Stimulated activated CD4-positive, alpha-beta T cell treated with anti-CD3 and anti-CD28 coated beads, Interleukin-15, amount 100 ng/mL, for 48 hours (primary cell): ENCODE data around the gene AXIN1.

Source experiments
- DNase-seq, 2 donors: peaks; one replicate each; pipeline ENCODE4 v3.0.0-alpha.2; 2020; ENCODE audit warnings: low read depth in 2 of 2

Gene AXIN1

DNA sequence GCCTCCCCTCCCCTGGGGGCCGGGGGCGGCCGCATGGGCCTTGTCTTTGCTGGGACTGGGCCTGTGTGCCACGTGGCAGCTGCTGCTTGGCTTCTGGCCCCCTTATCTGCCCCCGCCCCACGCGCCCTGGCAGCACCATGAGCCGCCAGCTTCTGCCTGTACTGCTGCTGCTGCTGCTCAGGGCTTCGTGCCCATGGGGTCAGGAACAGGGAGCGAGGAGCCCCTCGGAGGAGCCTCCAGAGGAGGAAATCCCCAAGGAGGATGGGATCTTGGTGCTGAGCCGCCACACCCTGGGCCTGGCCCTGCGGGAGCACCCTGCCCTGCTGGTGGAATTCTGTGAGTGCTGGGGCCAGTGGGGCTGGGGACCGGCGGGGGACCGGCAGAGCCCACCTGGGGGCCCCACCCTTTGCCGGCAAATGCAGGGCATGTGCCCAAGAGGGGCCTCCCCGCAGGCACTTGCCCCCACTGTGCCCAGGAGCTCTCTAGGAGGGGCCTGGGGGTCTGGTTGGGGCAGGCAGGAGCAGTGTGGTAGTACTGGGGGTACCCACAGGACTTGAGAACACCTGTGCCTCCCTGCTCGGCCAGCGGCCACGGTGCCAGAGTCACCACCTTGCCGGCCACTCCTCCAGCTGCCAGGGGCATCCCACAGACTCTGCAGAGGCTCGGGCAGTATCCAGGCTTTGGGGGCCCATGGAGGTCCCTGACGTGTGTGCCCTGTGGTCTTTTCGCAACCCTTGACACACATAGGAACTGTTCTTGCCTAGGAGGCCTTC lies 69.3 kb downstream of the AXIN1 start, which contains the start of gene PDIA2:
Gene PDIA2 (plus strand): TSS at position 132 of the 773 bp plus-strand sequence. CDS start 6 bp downstream, at position 138.
- no peak for DNase-seq

DNA sequence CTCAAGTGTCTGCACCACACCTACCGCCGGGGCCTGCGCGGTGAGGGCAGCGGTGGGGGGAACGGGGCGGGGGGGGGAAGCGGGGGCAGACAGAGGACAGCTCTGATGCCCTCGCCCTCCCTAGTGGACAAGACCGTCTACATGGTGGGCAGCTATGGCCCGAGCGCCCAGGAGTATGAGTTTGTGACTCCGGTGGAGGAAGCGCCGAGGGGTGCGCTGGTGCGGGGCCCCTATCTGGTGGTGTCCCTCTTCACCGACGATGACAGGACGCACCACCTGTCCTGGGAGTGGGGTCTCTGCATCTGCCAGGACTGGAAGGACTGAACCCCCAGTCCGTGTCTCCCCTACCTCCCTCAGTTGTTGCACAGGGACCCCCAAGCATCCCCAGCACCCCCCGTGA lies 70.0 kb downstream of the AXIN1 start:
- DNase-seq: no peak

DNA sequence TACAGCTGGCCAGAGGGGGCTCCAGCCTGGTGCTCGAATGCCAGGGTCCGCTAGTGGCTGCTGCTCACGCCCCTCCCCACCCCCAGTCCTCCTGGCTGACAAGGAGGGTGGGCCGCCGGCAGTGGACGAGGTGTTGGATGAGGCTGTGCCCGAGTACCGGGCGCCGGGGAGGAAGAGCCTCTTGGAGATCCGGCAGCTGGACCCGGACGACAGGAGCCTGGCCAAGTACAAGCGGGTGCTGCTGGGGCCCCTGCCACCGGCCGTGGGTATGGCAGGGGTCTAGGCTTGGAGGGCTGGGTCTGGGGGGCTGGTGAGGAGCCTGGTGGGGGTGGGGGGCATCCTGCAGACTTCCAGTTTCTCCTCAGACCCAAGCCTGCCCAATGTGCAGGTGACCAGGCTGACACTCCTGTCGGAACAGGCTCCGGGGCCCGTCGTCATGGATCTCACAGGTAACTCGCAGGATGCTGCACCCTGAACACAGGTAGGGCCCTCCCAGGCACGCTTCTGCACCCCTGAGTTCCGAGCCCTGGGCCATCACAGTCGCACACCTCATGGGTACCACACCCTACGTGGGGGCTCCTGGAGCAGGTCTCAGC lies 70.8 kb downstream of the AXIN1 start:
- DNase-seq: no peak

DNA sequence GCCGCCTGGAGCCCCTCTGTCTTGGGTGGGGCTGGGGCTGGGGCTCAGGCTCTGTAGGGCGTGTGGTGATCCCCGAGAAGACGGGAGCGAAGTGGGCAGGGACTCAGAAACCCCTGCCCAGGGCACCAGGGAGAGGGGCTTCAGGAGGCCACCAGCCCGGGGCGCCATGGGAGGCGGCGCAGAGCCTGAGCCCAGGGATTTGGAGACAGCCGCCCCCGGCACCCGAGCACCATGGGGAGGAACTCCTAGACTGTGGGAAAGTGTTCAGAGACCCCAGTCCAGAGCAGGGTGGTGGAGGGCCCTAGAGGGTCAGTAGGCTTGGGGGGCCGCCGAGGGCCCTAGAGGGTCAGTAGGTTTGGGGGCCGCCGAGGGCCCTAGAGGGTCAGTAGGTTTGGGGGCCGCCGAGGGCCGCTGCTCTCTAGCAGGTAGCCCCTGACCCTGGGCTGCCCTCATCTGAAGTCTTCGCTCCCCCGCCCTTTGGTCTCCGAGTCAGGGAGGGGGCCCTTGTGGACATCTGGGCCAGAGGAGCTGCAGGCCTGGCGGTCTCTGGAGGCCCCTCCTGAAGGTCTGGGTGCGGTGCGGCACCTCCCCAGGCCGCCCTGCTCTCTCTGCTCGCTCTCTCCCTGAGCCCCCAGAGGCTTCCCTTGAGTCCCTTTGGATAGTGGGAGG lies 71.4 kb downstream of the AXIN1 start:
- no peak for DNase-seq

DNA sequence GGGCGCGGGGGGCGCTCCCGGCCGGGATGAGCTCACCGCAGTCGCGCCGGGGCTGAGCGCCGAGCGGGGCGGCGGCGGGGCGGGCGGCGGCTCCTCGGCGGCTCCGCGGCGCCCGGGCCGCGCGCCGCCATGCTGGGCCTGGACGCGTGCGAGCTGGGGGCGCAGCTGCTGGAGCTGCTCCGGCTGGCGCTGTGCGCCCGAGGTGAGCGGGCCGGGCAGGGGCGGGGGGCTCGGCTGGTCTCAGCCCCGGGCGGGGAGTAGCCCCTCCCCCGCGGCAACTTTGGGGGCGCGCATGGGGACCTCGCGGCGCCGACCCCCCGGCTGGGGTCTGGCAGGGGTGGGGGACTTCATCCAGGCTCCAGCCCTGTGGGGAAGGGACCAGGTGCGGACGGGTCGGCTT lies 72.0 kb downstream of the AXIN1 start, which contains the start of gene ARHGDIG:
Gene ARHGDIG (plus strand): TSS at position 40 of the 400 bp plus-strand sequence. CDS start 90 bp downstream, at position 130.
- DNase-seq: no peak

DNA sequence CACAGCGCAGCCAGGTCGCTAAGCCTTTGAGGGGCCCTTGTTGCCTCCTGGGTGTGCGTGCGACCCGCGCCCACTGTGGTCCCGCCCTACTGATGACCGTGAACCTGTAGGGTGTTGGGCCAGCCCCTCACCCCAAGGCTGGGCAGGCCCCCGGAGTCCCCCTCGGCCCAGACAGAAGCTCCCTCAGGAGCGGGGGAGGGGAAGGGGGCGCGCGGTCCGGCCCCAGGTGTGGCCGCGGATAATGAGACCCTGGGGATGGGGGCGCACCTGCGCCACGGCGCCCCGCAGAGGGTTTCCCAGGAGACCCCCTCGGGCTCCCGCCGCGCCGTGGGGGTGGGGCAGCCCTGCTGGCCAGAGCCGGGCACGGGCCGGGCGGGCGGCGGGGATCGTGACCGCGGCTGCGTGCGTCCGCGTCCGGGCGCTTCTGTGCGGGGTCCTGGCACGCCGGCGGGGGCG lies 72.5 kb downstream of the AXIN1 start:
- DNase-seq: no peak

DNA sequence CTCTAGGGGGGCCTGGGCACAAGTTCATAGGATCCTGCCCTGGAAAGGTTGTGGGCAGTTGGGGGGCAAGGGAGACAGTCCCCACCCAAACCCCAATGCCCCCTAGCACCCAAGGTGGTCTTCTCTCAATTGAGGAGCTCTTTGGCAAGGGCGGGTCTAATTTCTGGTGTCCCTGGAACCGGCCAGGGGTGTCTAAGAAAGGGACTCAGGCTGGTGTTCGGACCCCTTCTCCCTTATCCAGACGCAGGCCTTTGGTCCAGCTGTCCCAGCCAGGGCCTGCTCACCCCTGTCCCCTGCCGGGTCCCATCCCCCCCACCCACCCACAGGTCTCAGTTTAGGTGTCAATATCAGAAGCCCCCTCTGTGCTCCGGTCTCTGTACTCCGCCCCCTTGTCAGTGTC lies 73.0 kb downstream of the AXIN1 start:
- no peak for DNase-seq

DNA sequence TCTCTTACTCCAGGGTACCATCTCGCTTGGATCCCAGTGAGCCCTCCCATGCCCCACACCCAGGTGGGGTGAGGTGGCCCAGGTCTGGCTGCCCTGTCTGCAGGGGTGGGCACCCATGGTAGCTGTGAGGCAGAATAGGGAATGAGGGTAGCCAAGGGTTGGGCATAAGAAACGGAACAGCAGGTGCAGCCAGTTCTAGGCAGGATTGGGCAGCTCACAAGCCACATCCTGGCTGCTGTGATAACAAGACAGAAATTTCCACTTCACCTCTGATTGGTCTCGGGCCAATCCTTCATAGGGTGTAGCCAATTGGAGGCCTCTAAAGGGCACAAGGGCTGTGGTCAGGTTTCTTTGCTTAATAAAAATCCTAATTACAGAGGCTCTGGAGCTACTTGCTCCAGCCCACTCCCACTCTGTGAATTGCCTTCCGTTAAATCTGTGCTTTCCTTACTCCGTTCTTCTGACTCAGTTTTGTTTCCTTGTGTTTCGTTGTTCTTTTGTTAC lies 73.6 kb downstream of the AXIN1 start:
- no peak for DNase-seq

DNA sequence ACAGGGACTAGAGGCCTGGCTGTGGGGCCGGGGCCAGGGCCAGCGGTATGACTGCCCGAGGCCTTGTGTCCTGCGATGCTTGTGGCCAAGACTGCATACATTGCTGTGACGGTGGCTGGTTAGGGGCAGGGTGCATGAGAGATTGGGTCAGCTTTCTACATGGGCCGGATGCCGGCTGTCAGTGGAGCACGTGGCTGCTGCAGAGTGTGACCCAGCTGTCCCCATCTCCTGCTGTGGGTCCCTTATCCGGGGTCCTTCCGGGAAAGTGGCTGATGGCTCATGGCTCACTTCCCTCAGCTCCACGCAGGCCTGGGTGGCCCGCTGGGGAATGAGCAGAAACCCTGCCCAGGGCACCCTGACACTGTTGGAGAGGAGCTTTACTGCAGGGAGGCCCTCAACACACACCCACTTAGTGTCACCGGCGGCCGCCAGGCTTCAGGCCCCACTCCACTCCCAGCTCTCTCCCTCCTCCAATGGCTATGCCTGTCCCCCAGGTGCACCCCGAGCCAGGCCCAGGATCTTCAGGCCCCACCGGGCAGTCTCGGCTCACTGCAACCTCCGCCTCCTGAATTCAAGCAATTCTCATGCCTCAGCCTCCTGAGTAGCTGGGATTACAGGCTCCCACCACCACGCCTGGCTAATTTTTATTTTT lies 76.0 kb downstream of the AXIN1 start:
- no peak for DNase-seq

DNA sequence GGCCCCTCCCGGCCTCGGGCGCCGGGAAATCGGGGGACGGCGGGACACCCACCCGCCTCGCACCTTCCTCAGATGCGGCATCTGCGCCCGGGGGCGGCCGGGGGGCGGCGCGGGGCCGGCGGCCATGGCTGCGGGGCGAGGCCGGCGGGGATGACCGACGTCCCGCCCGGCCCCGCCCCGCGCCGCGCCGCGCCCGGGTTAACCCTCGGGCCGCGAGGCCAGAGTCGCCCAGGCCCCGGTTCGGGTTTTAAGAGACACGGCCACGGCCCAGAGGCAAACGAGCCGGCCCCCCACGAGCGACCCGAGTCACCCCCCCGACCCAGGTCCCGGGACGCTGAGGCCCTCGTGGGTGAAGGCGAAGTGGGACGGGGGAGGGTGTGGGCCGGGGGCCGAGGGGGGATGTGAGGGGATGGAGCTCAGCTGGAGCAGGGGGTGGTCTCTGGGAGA lies 76.7 kb downstream of the AXIN1 start, which contains the start of gene RGS11:
Gene RGS11 (minus strand): TSS at position 159 of the 447 bp plus-strand sequence. CDS start 33 bp downstream, at position 126.
- DNase-seq: no peak

DNA sequence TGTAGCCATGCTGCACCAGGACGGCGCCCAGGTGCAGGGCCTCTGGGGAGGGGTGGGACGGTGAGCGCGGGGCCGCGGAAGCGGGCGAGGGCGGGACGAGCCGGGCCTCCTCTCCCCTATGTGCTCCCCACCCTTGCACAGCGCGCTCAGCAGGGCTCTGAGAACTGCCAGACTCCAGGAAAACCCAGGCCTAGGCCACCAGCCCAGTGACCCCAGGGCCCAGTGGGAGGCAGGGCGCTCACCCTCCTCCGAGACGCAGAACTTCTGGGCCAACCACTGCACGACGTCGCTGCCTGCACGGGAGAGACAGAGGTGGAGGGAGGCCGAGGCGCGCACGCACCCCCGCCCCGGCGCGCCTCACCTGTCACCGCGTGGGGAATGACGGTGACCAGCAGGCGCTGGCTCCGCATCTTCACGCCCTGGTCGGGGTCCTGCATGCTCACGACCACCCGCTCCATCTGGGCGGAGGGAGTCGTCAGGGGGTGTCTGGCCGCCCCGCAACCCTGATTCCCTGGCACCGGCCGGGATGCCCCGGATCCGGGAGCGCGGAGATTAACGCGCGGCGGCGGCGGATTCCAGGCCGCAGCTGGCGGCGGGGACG lies 77.4 kb downstream of the AXIN1 start:
- DNase-seq: no peak

DNA sequence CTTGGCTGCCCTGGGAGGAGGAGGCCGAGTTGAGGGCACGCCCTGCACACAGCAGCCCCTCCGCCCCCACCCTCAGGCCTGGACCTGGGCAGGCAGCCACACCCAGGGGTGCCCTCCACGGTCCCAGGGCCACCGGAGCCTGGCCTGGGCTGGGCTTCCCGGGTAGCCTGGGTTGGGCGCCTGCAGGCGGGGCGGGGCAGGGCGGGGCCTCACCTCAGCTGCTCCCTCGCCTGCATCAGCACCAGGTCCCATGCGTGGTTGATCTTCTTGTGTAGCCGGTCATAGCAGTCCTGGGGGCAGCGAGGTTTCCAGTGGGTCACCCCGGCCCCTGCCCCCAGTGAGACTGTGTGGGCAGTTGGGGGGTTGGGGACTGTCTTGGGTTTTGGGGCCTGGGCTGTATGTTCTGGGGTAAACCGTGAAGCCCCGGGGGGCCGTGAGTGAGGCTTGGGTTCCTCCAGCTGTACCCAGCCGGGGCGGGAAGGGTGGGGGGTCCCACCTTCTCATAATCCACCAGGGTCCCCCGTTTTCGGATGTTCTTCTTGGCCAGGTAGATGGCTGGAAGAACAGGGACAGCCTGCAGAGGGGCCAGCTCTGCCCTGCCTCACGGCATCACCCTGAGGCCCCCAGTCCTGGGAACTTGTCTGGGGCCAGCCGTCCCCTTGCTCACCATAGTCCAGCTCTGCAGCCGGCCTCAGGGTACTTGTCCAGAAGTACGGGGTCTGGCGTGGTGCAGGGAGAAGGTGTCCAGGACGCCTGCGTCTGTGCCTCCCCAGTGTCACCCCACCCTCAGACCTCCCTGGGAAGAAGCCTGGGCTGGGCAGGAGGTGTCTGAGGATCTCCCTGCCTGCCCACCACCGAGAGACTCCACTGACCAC lies 78.7 kb downstream of the AXIN1 start:
- no peak for DNase-seq

DNA sequence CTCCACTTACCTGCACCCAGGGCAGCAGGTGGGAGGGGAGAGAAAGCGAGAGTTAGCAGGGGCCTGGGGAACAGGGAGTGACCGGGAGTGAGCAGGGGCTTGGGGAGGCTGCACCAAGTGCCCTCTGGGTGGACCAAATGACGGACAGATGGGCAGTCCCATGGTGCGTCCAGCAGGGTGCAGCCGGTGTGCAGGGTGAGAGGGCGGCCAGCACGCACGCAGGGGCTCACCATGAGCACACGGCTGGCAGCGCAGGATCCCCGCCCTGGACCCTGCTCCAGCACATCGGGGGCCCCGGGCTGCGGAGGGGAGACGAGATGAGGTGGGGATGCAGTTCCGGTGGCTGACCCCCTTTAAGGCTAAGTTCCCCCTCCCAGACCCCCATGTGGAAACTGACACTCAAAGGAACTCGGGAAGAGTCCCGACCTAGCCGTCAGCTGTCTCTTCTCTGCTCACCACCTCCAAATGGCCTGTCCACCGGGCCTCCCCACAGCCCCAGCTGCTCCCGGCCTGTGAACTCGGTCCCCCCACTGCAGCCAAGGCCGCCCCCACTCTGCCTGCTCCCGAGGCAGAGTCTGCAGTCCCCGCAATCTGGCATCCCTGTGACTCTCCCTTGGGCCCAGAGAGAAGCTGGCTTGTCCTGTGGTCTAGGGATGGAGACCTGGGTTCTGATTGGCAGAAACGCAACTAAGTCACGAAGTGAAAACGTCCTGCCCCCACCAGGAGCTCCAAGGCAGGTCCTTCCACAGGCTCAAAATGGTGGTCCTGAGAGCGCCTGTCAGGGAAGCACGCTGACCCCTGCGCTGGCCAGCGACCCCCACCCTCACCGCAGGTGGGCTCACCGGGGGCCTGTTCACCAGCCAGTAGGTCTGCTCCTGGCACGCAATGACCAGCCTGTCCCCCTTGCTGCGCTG lies 79.6 kb downstream of the AXIN1 start:
- no peak for DNase-seq

DNA sequence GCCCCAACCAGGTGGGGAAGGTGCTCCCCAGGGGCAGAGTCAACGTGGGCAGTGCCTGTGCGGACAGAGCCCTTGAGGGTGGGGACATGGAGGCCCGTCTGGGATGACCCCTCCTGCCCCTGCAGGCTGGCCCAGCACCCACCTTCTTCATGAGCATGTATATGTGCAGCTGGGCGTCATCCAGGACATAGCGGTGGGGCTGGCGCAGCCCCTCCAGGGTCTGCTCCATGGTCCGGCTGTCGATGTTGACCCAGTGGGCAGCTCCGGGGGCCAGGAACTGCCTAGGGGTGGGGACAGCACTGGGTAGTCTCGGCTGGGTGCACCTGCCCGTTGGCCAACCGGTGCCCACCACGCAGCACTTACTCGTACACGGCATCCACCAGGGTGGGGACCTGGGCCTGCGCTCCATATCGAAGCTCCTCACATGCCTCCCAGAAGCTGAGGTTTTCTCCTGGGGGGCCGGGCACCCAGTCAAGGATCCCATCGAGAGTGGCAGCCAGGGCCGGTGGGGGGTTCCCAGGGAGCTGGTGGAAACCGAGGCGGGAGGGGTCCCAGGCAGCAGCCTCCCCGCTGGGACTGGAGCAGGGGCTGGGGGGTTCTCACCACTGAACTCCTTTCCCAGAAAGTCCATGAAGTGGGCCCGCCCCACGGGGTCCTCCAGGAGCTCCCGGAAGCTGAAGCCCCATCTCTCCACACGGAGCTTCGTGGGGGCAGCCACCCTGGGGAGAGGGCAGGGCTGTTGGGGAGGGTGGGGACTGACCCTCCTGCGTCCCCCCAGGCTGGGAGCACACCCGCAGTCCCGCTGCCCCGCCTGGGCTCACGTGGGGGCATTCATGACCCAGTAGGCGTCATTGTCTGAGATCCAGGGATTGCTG lies 81.9 kb downstream of the AXIN1 start:
- DNase-seq: no peak

DNA sequence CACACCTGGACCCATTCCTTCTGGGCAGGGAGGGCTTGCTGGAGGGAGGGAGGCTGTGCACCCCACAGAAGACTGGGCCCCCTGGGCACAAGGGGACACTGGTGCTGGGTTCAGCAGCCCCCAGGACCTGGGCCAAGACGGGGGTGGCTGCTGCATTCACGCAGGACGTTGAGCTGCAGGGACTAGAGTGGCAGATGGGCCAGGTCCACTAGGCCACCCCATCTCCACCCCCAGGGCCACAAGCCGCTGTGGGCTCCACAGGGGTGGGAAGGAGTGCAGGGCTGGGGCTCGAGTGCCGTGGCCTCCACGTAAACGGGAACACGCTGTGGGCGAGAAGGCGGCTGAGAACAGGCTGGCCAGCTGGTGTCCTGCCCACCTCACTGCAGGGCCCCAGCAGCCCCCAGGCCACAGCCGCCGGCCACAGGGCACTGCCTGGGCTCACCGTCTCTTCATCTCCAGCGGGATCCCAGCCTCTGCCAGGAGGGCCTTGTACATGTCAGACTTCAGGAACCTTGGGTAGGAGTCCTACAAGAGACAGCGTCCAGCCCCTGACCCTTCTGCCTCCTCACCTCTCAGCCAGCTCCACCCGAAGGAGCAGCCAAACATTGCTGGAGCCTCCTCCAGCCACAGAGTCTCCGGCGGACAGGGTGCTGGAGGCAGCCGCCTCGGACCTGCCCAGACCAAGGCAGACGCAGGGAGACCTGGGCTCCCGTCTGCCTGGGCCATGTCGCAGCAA lies 83.3 kb downstream of the AXIN1 start:
- no peak for DNase-seq

DNA sequence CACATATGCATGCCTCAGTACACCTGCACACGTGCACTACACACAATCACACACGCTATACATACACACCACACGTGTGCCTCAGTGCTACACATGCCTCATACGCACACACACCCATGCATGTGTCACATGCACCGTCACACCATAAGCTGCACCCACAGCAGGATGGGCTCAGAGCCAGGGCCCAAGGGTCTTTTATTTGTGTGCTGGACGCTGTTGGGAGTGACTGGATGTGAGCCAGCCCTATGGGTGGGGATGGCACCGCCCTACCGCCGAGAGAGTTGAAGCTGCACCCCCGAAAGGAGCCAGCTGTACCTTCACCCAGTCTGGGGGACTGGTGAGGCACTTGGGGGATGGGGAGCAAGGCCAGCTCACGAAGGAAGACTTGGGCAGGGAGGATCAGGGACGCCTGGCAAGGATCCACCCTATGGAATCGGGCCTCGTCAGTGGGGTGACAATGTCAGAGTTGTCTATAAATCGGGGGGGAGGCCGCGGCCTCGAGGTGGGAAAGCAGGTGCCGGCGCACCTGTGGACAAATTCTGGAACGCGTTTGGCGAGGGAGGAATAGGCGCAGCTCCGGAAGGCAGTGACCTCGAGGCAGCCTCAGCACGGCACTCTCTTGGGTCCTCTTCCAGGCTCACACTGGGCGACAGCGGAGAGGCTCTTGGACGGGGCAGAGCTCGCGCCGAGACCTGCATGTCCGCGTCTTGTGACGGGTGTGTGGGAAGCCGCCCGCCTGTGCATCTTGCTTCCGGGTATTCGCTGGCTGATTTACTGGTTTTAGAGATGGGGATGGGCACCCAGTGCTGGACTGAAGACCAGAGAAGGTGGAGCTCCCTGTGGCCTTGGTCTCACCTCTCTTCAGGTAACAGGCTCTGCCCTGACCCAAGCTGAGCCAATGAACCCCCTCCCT lies 84.1 kb downstream of the AXIN1 start:
- no peak for DNase-seq
